NCI-H1436 treated with DMSO at 0.1 percent for 48 hours (cell line): Measurements from ENCODE around the gene FXN.

ENCODE experiments used
- DNase-seq: peaks from one replicate; lab custom pipeline; 2025; lab: John Stamatoyannopoulos, UW

Gene FXN

DNA sequence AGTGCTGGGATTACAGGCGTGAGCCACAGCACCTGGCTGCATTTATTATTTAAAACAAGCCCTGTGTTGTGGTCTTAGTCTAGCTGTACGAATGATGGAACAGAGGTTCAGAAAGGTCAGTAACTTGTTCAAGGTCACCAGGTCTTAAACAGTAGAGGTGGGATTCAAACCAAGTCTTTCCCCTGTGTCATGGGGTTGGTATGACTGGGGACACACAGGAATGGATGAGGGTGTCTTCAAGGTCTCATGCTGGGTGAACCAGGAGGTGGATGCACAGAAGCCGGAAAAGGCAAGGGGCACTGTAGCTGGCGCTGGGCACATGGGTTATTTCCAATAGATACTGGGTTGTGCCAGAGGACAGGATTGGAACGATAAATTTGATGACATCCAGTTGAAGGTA is 106.3 kb downstream of the FXN start:
- DNase-seq, result no peak

DNA sequence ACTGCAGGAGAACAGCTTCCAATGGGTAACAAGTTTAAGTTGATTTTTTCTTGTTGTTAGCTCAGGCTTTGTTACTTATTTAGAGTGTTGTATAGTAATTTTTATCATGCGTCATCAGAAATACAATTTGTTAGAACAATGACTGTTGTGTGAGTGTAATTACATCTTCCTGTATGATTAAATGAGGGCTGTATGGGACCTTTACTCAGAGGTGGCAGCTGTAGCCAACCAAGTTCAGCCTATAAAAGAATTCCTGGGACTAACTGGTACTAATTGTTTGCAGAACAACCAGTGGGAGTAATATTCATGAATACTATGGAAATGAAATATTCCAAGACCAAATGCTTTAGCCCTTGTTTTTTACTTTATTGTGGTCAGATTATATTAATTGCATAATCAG is 107.7 kb downstream of the FXN start:
- no peak for DNase-seq

DNA sequence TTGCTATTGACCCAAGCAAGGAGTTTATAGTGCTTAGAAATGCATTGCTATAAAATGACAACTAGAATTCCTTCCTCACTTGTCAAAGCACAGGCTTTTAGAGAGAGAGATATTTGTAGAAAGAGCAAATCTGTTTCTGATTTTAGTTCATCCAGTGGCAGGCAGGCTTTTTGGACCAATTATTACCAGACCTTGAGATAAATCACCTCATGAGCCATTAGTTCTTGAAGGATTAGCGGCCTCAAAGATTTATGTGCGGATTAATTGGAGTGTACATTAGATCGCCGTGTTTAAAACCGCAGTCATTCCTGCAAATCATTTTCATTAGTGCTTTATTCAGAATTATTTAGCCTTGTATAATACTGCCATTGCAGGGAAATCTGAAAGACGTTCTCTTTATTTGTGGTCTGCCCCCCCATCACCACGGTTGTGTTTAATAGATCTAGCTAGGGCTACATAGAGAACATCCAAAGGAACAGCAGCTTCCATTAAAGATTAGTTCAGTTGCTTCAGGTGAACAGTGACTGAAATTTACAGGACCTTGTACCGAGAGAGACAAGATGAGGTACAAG is 109.7 kb downstream of the FXN start:
- no peak for DNase-seq

DNA sequence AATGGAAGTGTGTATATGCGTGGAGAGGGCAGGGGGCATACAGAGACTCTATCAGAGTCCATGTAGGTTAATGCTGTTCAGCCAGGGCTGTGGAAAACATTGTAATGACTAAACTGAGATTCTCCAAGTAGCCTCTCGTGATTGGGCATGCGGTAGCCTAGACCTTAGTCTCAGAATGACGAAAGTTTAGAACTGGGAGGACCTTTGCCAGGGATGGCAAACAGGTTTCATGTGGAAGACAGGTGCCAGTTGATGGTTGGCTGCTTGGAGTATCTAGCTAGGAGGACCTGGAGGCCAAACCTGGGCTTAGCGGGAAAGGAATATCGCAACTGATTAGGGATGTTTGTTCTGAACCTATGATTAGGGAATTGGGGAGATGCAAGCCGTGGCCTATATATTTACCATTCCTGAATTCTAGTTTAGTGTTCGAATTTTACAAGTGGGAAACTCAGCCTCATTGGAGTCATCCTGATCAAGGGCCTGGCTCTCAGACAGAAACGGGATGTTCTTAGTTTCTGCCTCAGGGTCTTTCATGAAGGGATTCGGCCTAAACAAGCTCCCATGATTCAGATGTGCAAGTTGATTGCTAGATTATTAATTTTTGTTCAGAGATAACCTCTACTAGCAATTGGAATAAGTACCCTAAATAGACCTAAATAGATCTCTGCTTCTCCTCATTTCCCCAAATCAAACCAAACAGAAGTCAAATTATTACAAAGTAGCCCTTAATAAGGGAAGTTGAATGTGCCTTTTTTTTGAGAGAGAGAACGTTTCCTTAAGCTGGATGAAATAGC is 111.7 kb downstream of the FXN start:
- DNase-seq, result no peak

DNA sequence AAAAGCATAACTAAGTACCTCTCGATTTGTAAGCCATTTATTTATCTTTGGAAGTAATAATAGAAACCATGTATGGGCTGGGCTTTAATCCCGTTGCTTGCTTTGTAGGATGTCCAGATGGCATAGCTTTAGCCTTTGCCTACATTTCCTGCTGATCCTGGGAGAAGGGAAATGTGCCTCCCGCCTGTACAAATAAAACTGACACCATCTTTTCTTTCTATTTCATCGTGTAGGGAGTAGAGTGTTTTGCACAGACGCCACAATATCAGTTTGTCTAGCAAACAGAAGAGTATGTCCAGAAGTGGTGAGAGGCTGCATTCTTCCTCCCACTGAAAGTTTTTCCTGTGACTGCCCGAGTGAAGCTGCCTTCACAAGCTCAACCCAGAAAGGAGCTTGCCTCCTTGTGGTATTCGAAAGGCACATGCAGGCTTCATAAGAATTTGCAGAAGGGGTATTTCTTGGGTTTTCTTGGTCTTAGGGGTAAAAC is 113.8 kb downstream of the FXN start:
- no peak for DNase-seq
